ENCODE data around the gene C5orf63.
"Not testable (repeated sequence)": the region's sequence is repeated elsewhere in the genome, so short reads cannot be mapped to it uniquely, and the experiment has no call there.

The C5orf63 gene

DNA sequence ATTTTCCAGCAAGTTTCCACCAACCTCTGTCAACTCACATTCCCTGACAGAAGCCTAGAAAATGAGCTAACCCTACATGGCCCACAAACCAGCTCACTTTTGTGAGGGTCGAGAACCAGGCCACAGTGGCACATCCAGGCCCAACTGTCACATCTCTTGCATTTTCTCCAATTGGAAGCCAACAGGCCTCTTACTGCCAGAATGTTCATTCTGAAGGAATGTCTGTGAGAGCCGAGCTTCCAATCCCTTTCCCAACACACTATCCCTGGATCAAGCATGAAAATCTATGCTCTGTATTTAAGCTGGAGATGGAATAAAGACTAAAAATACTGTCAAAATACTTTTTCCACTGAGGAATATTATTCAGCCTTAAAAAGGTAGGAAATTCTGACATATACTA lies 62.9 kb downstream of the C5orf63 start:
- FAIRE-seq (no peak), DNase-seq (ENCODE audit: insufficient read length, low spot score) (no peak)

DNA sequence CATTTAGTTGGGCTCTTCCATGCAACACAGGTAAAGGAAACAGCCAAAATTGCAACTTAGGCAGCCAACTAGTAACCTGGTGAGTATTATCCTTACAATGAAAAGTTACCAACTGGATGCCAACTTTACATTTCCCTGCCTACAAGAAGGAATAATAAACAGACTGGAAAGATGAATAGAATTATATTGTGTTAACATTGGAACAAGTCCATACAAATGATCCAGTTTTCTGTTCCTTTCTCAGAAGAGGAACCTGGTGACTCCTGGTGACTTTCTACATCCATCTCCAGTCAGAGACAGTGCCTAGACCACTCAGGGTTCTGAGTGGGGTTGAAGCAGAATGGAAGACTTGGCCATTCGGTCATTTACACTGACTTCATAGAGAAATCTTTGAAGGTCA lies 63.5 kb downstream of the C5orf63 start:
- no peak for DNase-seq (ENCODE audit: insufficient read length, low spot score)
- FAIRE-seq, result no peak

GRCh38 chr5:127008300-127008975 lies 64.9 kb downstream of the C5orf63 start:
- no peak for FAIRE-seq

DNA sequence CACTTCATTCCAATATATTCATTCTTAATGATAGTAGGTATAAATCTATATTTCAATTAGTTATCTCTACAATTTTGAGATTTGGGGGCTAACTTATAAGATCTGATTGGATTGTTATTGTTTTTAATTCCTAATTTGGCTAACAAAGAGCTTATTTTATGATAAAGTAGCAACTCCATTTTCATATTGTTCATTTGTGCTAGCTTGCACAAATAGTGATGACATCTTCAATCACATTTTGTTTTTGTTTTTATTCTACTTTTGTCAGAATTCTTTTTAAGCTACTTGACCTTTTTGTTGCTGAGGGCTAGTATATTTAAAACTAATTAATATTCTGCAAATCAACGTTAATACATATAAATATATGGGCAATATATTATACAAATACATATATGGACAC lies 65.8 kb downstream of the C5orf63 start:
- FAIRE-seq (peak; percentile 11), DNase-seq (ENCODE audit: insufficient read length, low spot score) (no peak)

More at GRCh38 chr5:127008300-127008975, 64.9 kb downstream of the C5orf63 start:
- no peak for DNase-seq (ENCODE audit: insufficient read length, low spot score)

DNA sequence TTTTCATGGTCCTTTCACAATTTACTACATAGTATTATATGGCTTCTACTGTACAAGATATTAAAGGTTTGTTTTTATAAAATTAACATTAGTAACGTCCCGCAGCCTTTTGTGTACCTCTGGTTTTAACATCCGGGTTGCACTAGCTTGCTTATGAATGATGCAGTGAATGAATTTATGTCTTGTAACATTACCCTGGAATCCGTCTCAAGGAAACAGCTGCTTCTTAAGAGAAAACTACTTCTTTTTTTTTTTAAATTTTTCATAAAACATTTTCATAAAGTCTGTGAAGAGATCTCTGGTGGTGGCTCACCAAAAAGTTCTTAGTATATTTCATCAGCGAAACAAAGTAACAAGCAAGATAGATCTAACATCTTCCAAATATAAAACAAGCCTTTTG lies 66.6 kb downstream of the C5orf63 start:
- FAIRE-seq (no peak), DNase-seq (ENCODE audit: insufficient read length, low spot score) (no peak)

- FAIRE-seq; DNase-seq (ENCODE audit: insufficient read length, low spot score): not testable (repeated sequence)
These were observed 68.0 kb downstream of the C5orf63 start for GRCh38 chr5:127005282-127005681.

GRCh38 chr5:127004721-127005120 lies 68.6 kb downstream of the C5orf63 start:
- FAIRE-seq (no peak), DNase-seq (ENCODE audit: insufficient read length, low spot score) (no peak)

GRCh38 chr5:127003798-127004495 lies 69.4 kb downstream of the C5orf63 start:
- no peak for FAIRE-seq
- no peak for DNase-seq (ENCODE audit: insufficient read length, low spot score)

DNA sequence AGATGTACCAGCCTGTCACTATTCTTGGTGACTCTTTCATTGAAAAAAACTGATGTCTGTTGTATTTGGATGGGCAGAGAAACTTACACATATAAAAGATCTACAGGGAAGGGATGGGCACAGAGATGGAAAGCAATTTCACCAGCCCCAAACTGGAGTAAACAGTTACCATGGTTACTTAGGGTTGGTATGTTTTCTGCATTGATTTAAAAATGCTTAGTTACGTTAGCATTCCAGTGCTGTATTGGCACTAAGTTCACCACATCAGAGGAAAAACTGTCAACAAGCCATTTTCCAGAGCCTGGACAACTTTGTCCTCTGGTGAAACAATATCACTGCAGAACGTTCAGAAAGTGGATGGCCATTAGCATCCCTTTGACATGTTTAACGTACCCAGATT lies 70.9 kb downstream of the C5orf63 start:
- no peak for FAIRE-seq
- no peak for DNase-seq (ENCODE audit: insufficient read length, low spot score)

GRCh38 chr5:127001621-127002296 lies 71.5 kb downstream of the C5orf63 start:
- FAIRE-seq, result no peak
- DNase-seq (ENCODE audit: insufficient read length, low spot score), result no peak

Measured in GM19239 (cell line).